HG03354 (cell line): ENCODE measurements around the gene CD209.

Experiments used
- ATAC-seq: cut with Tn5 transposase; IDR thresholded peaks from one replicate; pipeline ENCODE4 v1.9.1; 2021; ENCODE audit warnings: mild to moderate bottlenecking; ENCODE audit not compliant: unreplicated experiment, poor library complexity, severe bottlenecking

Gene CD209

GRCh38 chr19:7739801-7740681 is 7.3 kb downstream of the CD209 start:
- ATAC-seq = no peak

GRCh38 chr19:7739211-7739755 is 8.1 kb downstream of the CD209 start:
- no peak for ATAC-seq

GRCh38 chr19:7738023-7738422 is 9.3 kb downstream of the CD209 start:
- no peak for ATAC-seq

GRCh38 chr19:7737215-7737614 is 10.1 kb downstream of the CD209 start:
- ATAC-seq = no peak

- no peak for ATAC-seq
Observed at GRCh38 chr19:7736148-7736547, 11.2 kb downstream of the CD209 start.

GRCh38 chr19:7734220-7735203 is 12.8 kb downstream of the CD209 start:
- no peak for ATAC-seq

GRCh38 chr19:7733376-7733775 is 14.0 kb downstream of the CD209 start:
- ATAC-seq = no peak

- ATAC-seq = no peak
Observed at GRCh38 chr19:7732045-7732444, 15.3 kb downstream of the CD209 start, which contains the start of gene CLEC4G. TSS of gene CLEC4G (minus strand) at chr19:7732110. CDS start at chr19:7732102, 8 bp downstream.

GRCh38 chr19:7731615-7732014 is 15.7 kb downstream of the CD209 start:
- ATAC-seq = no peak

- no peak for ATAC-seq
Observed at GRCh38 chr19:7731218-7731595, 16.1 kb downstream of the CD209 start.

GRCh38 chr19:7730286-7731217 is 16.8 kb downstream of the CD209 start:
- ATAC-seq = no peak

GRCh38 chr19:7729831-7730285 is 17.5 kb downstream of the CD209 start:
- ATAC-seq = no peak

- ATAC-seq = no peak
Observed at GRCh38 chr19:7729211-7729610, 18.1 kb downstream of the CD209 start.

GRCh38 chr19:7725791-7726190 is 21.5 kb downstream of the CD209 start:
- no peak for ATAC-seq

- ATAC-seq = peak; percentile 73
Observed at GRCh38 chr19:7722231-7722651, 25.1 kb downstream of the CD209 start.

GRCh38 chr19:7720351-7720750 is 27.0 kb downstream of the CD209 start:
- no peak for ATAC-seq

- no peak for ATAC-seq
Observed at GRCh38 chr19:7718668-7719067, 28.7 kb downstream of the CD209 start.

- ATAC-seq = no peak
Observed at GRCh38 chr19:7716762-7717161, 30.6 kb downstream of the CD209 start.

GRCh38 chr19:7715671-7716070 is 31.7 kb downstream of the CD209 start:
- no peak for ATAC-seq
